Left lung (tissue), 10 donors: ENCODE data around the gene MAP1B. TPM values are rescaled to one million over a fixed set of nuclear protein-coding genes. Genes with fewer than 3 reads are reported as not detected.
A peak's percentile ranks its signal among the peaks of the same experiment; 100 is the strongest.

Source experiments
- ATAC-seq: fragments of 200-7000 bp; cut with Tn5 transposase; one replicate; pipeline ENCODE4 v1.9.1; 2020; ENCODE audit warnings: moderate library complexity
- DNase-seq, 4 donors: peaks; one replicate each; pipeline ENCODE4 v3.0.0-alpha.2; 2013 to 2020
- H3K27ac ChIP-seq, 2 donors: fragments of 200-600 bp; sonication (generic) in 1 of 2; one replicate each; pipeline versions ENCODE4 v1.5.0 to v1.8.0; 2020 to 2021
- H3K27me3 ChIP-seq, 2 donors: fragments of 200-600 bp; sonication (generic) in 1 of 2; one replicate each; pipeline versions ENCODE4 v1.5.0 to v1.8.0; 2020 to 2021
- H3K36me3 ChIP-seq, 2 donors: fragments of 200-600 bp; sonication (generic) in 1 of 2; one replicate each; pipeline versions ENCODE4 v1.5.0 to v1.8.0; 2020 to 2021
- H3K4me1 ChIP-seq, 2 donors: fragments of 200-600 bp; one replicate each; pipeline ENCODE4 v1.8.0; 2021
- H3K4me3 ChIP-seq, 2 donors: fragments of 200-600 bp; sonication (generic) in 1 of 2; one replicate each; pipeline versions ENCODE4 v1.5.0 to v1.8.0; 2020 to 2021; ENCODE audit warnings: mild to moderate bottlenecking in 1 of 2
- H3K9me3 ChIP-seq, 2 donors: fragments of 200-600 bp; sonication (generic) in 1 of 2; one replicate each; pipeline versions ENCODE4 v1.5.0 to v1.8.0; 2020 to 2021
- intact Hi-C, 2 donors: fragments of 100-400 bp; cut with DNase I; formaldehyde crosslinking; loops; one replicate each; pipeline versions ENCODE4 v1.11.2 to v1.14.2; 2022
- polyA plus RNA-seq, 6 donors: library from polyadenylated mRNA; unstranded; fragments of 120-200 nt; gene quantifications; one replicate each; pipeline ENCODE4 v1.2.1, GENCODE V29; 2013; ENCODE audit not compliant: insufficient read length in 6 of 6
- total RNA-seq, 2 donors: library from RNA; stranded (reverse); fragmentation: NEBNext Ultra II Directional; extraction: Animal tissue kit (Norgen Biotek cat#: 25700); gene quantifications; one replicate each; pipeline ENCODE4 v1.2.1, GENCODE V29; 2021
- TF ChIP-seq, protein P1 (sequence below), 2 donors: fragments of 200-600 bp; sonication (generic) in 1 of 2; IDR thresholded peaks; one replicate each; pipeline versions ENCODE4 v1.5.0 to v1.8.0; 2021; ENCODE audit warnings: antibody characterized with exemption in 2 of 2
- donor health status: DM: no; HTN: yes; CAD: no.
- donor health status: DM: no; HTN: no; CAD: no.

MAP1B gene
- total and polyA plus RNA-seq, 8 donors = 14.6 to 62.6 (median 23.3) TPM

- no peak overlapping the region for H3K4me3 ChIP-seq
- H3K27me3 ChIP-seq = no peaks in the 10 kb centered on the region
- H3K27ac ChIP-seq = no peak overlapping the region
- DNase-seq = no peak
- H3K4me1 ChIP-seq = peaks cover 0 to 13% of the 10 kb centered on the region in 2 donors
- H3K9me3 ChIP-seq = no peaks in the 10 kb centered on the region
- H3K36me3 ChIP-seq = peaks cover 0 to 62% of the 10 kb centered on the region in 2 donors
- intact Hi-C loops = no loop called here
- ATAC-seq = no peak
- TF ChIP-seq, protein P1, sequence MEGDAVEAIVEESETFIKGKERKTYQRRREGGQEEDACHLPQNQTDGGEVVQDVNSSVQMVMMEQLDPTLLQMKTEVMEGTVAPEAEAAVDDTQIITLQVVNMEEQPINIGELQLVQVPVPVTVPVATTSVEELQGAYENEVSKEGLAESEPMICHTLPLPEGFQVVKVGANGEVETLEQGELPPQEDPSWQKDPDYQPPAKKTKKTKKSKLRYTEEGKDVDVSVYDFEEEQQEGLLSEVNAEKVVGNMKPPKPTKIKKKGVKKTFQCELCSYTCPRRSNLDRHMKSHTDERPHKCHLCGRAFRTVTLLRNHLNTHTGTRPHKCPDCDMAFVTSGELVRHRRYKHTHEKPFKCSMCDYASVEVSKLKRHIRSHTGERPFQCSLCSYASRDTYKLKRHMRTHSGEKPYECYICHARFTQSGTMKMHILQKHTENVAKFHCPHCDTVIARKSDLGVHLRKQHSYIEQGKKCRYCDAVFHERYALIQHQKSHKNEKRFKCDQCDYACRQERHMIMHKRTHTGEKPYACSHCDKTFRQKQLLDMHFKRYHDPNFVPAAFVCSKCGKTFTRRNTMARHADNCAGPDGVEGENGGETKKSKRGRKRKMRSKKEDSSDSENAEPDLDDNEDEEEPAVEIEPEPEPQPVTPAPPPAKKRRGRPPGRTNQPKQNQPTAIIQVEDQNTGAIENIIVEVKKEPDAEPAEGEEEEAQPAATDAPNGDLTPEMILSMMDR (IDR thresholded peaks at IDR 0.05) = no peak
Measured at GRCh38 chr5:72228960-72229359, 121.7 kb downstream of the MAP1B start.

- intact Hi-C loops = no loop called here
- H3K36me3 ChIP-seq = peaks cover 0 to 43% of the 10 kb centered on the region in 2 donors
- ATAC-seq = no peak
- no peaks in the 10 kb centered on the region for H3K9me3 ChIP-seq
- no peak overlapping the region for H3K27ac ChIP-seq
- no peak overlapping the region for H3K4me3 ChIP-seq
- no peak for DNase-seq
- no peaks in the 10 kb centered on the region for H3K27me3 ChIP-seq
- TF ChIP-seq, protein P1 (IDR thresholded peaks at IDR 0.05) = no peak
- H3K4me1 ChIP-seq = peaks cover 0 to 23% of the 10 kb centered on the region in 2 donors
Measured at GRCh38 chr5:72231991-72232703, 124.9 kb downstream of the MAP1B start.

DNA sequence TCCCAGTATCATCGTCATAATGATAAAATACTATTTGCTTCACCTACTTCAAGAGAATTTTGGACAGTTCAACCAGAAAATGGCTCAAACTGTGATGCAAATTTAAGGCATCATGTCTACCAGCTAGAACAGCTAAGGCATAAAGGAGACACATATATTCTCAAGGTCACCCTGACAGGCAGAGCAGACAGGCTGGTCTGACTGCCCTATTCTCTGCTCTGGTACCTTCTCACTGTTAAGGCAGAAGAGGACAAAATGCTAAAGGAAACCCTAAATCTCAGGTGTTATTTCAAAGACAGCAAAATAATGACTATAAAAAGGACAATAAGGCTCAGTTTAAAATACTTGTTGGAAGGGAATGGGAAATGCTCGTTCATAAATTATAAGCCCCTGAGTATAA is 125.6 kb downstream of the MAP1B start:
- no peaks in the 10 kb centered on the region for H3K27me3 ChIP-seq
- no peak overlapping the region for H3K27ac ChIP-seq
- H3K4me1 ChIP-seq = peaks cover 0 to 23% of the 10 kb centered on the region in 2 donors
- H3K9me3 ChIP-seq = no peaks in the 10 kb centered on the region
- DNase-seq = no peak
- intact Hi-C loops = no loop called here
- ATAC-seq = no peak
- H3K36me3 ChIP-seq = peaks cover 0 to 45% of the 10 kb centered on the region in 2 donors
- no peak overlapping the region for H3K4me3 ChIP-seq
- TF ChIP-seq, protein P1 (IDR thresholded peaks at IDR 0.05) = no peak

DNA sequence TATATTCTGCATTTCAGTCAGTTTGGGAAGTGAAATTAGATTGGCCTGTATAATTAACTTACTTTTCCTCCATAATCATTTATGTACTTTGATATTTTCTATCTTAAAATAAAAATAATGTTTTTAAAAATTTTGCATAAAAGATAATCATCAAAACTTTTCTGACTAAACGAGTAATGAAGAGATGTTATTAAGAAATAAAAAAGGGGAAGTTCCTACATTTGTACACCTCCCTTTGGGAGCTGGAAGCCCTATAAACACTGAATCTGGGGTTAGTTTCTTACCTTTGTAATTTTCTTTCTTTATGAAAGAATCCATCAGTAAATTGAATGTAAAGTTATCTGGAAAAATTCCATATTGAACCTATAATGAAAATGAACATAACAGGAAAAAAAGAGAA is 126.6 kb downstream of the MAP1B start:
- H3K27me3 ChIP-seq = no peaks in the 10 kb centered on the region
- ATAC-seq = no peak
- H3K4me1 ChIP-seq = peaks cover 0 to 23% of the 10 kb centered on the region in 2 donors
- no peak overlapping the region for H3K4me3 ChIP-seq
- no peaks in the 10 kb centered on the region for H3K9me3 ChIP-seq
- peaks cover 0 to 41% of the 10 kb centered on the region in 2 donors for H3K36me3 ChIP-seq
- no peak for DNase-seq
- TF ChIP-seq, protein P1 (IDR thresholded peaks at IDR 0.05) = no peak
- no peak overlapping the region for H3K27ac ChIP-seq
- intact Hi-C loops = no loop called here

- TF ChIP-seq, protein P1 (IDR thresholded peaks at IDR 0.05) = no peak
- Histone ChIP-seq H3K27ac (no peak overlapping the region), H3K9me3 (no peaks in the 10 kb centered on the region), H3K36me3 (peaks cover 0 to 41% of the 10 kb centered on the region in 2 donors), H3K4me3 (no peak overlapping the region), H3K27me3 (no peaks in the 10 kb centered on the region), H3K4me1 (peaks cover 0 to 23% of the 10 kb centered on the region in 2 donors)
- ATAC-seq (peak; percentile 64), DNase-seq (no peak)
- intact Hi-C loops = no loop called here
Measured at GRCh38 chr5:72234265-72234700, 127.0 kb downstream of the MAP1B start.
